ENCODE data around the gene TNNI3.
A peak's percentile ranks its signal among the peaks of the same experiment; 100 is the strongest.
"Not testable (repeated sequence)": the region's sequence is repeated elsewhere in the genome, so short reads cannot be mapped to it uniquely, and the experiment has no call there.

TNNI3 gene

GRCh38 chr19:55172741-55173140, 15.2 kb upstream of the TNNI3 start:
- no peak for DNase-seq

- not testable (repeated sequence) for DNase-seq
Measured at GRCh38 chr19:55172318-55172717, 14.8 kb upstream of the TNNI3 start.

GRCh38 chr19:55171440-55171839, 13.9 kb upstream of the TNNI3 start:
- no peak for DNase-seq

GRCh38 chr19:55169136-55169535, 11.6 kb upstream of the TNNI3 start:
- no peak for DNase-seq

GRCh38 chr19:55166530-55167268, 9.2 kb upstream of the TNNI3 start, which contains the start of gene DNAAF3:
Gene DNAAF3 (minus strand): TSS chr19:55166613. CDS start chr19:55166413, 200 bp downstream.
- peak; percentile 94 for DNase-seq

- DNase-seq, result peak; percentile 75
Measured at GRCh38 chr19:55165952-55166529, 8.5 kb upstream of the TNNI3 start.

- no peak for DNase-seq
Measured at GRCh38 chr19:55161571-55162322, 4.2 kb upstream of the TNNI3 start.

GRCh38 chr19:55160986-55161365, 3.4 kb upstream of the TNNI3 start:
- no peak for DNase-seq

GRCh38 chr19:55160128-55160985, 2.8 kb upstream of the TNNI3 start:
- peak; percentile 97 for DNase-seq

GRCh38 chr19:55158848-55159749, 1.6 kb upstream of the TNNI3 start:
- DNase-seq, result no peak

GRCh38 chr19:55158423-55158822, 891 bp upstream of the TNNI3 start:
- DNase-seq, result no peak

- DNase-seq, result peak; percentile 75
Measured at GRCh38 chr19:55156202-55157063, 1.1 kb downstream of the TNNI3 start.

- not testable (repeated sequence) for DNase-seq
Measured at GRCh38 chr19:55155784-55156183, 1.7 kb downstream of the TNNI3 start.

- no peak for DNase-seq
Measured at GRCh38 chr19:55153652-55154264, 3.8 kb downstream of the TNNI3 start.

- no peak for DNase-seq
Measured at GRCh38 chr19:55152017-55152416, 5.5 kb downstream of the TNNI3 start.

- DNase-seq, result no peak
Measured at GRCh38 chr19:55149078-55150003, 8.2 kb downstream of the TNNI3 start, which contains the start of gene TNNT1. Gene TNNT1 (minus strand): TSS chr19:55149206. CDS start chr19:55147157, 2,049 bp downstream.

- no peak for DNase-seq
Measured at GRCh38 chr19:55147545-55148251, 9.8 kb downstream of the TNNI3 start.

- peak; percentile 59 for DNase-seq
Measured at GRCh38 chr19:55146705-55147273, 10.7 kb downstream of the TNNI3 start.
